IMR-90 (cell line): ENCODE measurements around the gene RAB3A. TPM values are rescaled to one million over a fixed set of nuclear protein-coding genes. Genes with fewer than 3 reads are reported as not detected.
A peak's percentile ranks its signal among the peaks of the same experiment; 100 is the strongest.

Source experiments
- ATAC-seq: fragments of 200-7000 bp; cut with Tn5 transposase; 2 replicates; pipeline ENCODE4 v1.9.1; 2020; ENCODE audit warnings: low read depth, mild to moderate bottlenecking, moderate library complexity
- BruUV-seq: library from RNA; stranded (reverse); fragments of 400-500 nt; replicated peaks from 2 replicates; lab custom pipeline; 2021; lab: Mats Ljungman, UMichigan
- CTCF ChIA-PET: fragments of 300-600 bp; formaldehyde crosslinking; extraction: SDS; loops from one replicate; lab custom pipeline; 2021; ENCODE audit warnings: antibody characterized with exemption; lab: Yijun Ruan, JAX
- POLR2A ChIA-PET: fragments of 300-600 bp; sonication (Branson Sonifier 250); formaldehyde crosslinking; loops from one replicate; lab custom pipeline; 2022; ENCODE audit warnings: antibody characterized with exemption; ENCODE audit not compliant: unreplicated experiment; lab: Charles Lee
- DNase-seq: peaks from one replicate; pipeline ENCODE4 v3.0.0; 2013
- H2AFZ ChIP-seq: replicated peaks from 2 replicates; pipeline ENCODE3; 2013; ENCODE audit warnings: low read length, mild to moderate bottlenecking; ENCODE audit not compliant: poor library complexity
- H2AK5ac ChIP-seq: 2 replicates; pipeline ENCODE4 v1.6.1; 2013; ENCODE audit warnings: low read depth, low read length, inconsistent platforms
- H2AK9ac ChIP-seq: replicated peaks from 2 replicates; pipeline ENCODE3; 2013; ENCODE audit warnings: mild to moderate bottlenecking, low read depth, low read length, moderate library complexity; ENCODE audit not compliant: poor library complexity
- H2BK120ac ChIP-seq: 2 replicates; pipeline ENCODE4 v1.6.1; 2013; ENCODE audit warnings: low read depth, low read length, inconsistent platforms
- H2BK15ac ChIP-seq: 3 replicates; pipeline ENCODE4 v1.6.1; 2013; ENCODE audit warnings: low read depth, low read length, inconsistent platforms
- H2BK20ac ChIP-seq: 2 replicates; pipeline ENCODE4 v1.6.1; 2013; ENCODE audit warnings: low read depth, mild to moderate bottlenecking, inconsistent platforms, low read length, moderate library complexity
- H2BK5ac ChIP-seq: 2 replicates; pipeline ENCODE4 v1.6.1; 2013; ENCODE audit warnings: mild to moderate bottlenecking, low read depth, low read length, inconsistent platforms; ENCODE audit not compliant: poor library complexity, severe bottlenecking
- H3K14ac ChIP-seq: replicated peaks from 2 replicates; pipeline ENCODE4 v1.6.1; 2013; ENCODE audit warnings: low read depth, low read length, inconsistent platforms
- H3K18ac ChIP-seq: 2 replicates; pipeline ENCODE4 v1.6.1; 2013; ENCODE audit warnings: low read depth, low read length, control low read depth
- H3K23ac ChIP-seq: 2 replicates; pipeline ENCODE4 v1.6.1; 2013; ENCODE audit warnings: low read depth, low read length, inconsistent platforms
- H3K27ac ChIP-seq: 2 replicates; pipeline ENCODE4 v1.5.1; 2013; ENCODE audit warnings: mild to moderate bottlenecking, control low read depth, low read length; ENCODE audit not compliant: insufficient read depth
- H3K27me3 ChIP-seq: 2 replicates; pipeline ENCODE4 v1.6.1; 2013; ENCODE audit warnings: low read length; ENCODE audit not compliant: control insufficient read depth, insufficient read depth
- H3K36me3 ChIP-seq: 2 replicates; pipeline ENCODE4 v1.6.1; 2013; ENCODE audit warnings: low read length, mixed read lengths; ENCODE audit not compliant: control insufficient read depth, insufficient read depth
- H3K4ac ChIP-seq: 2 replicates; pipeline ENCODE4 v1.6.1; 2013; ENCODE audit warnings: low read depth, low read length, inconsistent platforms
- H3K4me1 ChIP-seq: 2 replicates; pipeline ENCODE4 v1.6.1; 2013; ENCODE audit warnings: low read length, mixed read lengths; ENCODE audit not compliant: control insufficient read depth, insufficient read depth
- H3K4me2 ChIP-seq: 2 replicates; pipeline ENCODE4 v1.6.1; 2013; ENCODE audit warnings: low read depth, mild to moderate bottlenecking, control low read depth, low read length, moderate library complexity
- H3K4me3 ChIP-seq: 2 replicates; pipeline ENCODE4 v1.5.1; 2013; ENCODE audit warnings: low read depth, mild to moderate bottlenecking, control low read depth, low read length, moderate library complexity; ENCODE audit not compliant: insufficient read depth
- H3K56ac ChIP-seq: 2 replicates; pipeline ENCODE4 v1.6.1; 2013; ENCODE audit warnings: low read length, inconsistent platforms; ENCODE audit not compliant: insufficient read depth; ENCODE audit errors: extremely low read depth
- H3K79me1 ChIP-seq, 2 experiments: 2 replicates each; pipeline ENCODE4 v1.6.1; 2013; ENCODE audit warnings: low read length in 2 of 2, inconsistent platforms in 1 of 2, low read depth in 1 of 2
- H3K9ac ChIP-seq: 2 replicates; pipeline ENCODE4 v1.6.1; 2013; ENCODE audit warnings: low read depth, low read length, control low read depth
- H3K9me1 ChIP-seq: 2 replicates; pipeline ENCODE4 v1.6.1; 2013; ENCODE audit warnings: low read length, inconsistent platforms; ENCODE audit not compliant: insufficient read depth
- H3K9me3 ChIP-seq: 2 replicates; pipeline ENCODE4 v1.6.1; 2013; ENCODE audit warnings: low read length; ENCODE audit not compliant: control insufficient read depth, insufficient read depth
- H4K20me1 ChIP-seq: 2 replicates; pipeline ENCODE4 v1.6.1; 2013; ENCODE audit warnings: low read length, inconsistent platforms; ENCODE audit not compliant: insufficient read depth
- H4K5ac ChIP-seq: 2 replicates; pipeline ENCODE4 v1.6.1; 2013; ENCODE audit warnings: mild to moderate bottlenecking, low read depth, low read length, control low read depth
- H4K8ac ChIP-seq, 2 experiments: 2 replicates each; pipeline ENCODE4 v1.6.1; 2013; ENCODE audit warnings: low read depth in 2 of 2, low read length in 2 of 2, control low read depth in 1 of 2, inconsistent platforms in 1 of 2
- H4K91ac ChIP-seq: 2 replicates; pipeline ENCODE4 v1.6.1; 2013; ENCODE audit warnings: low read depth, low read length, inconsistent platforms; ENCODE audit not compliant: insufficient read depth
- BHLHE40 ChIP-seq: fragments of 150-350 bp; IDR thresholded peaks from 2 replicates; pipeline ENCODE4 v1.6.1; 2016; ENCODE audit warnings: mild to moderate bottlenecking, low read depth, low read length
- CEBPB ChIP-seq: IDR thresholded peaks from 2 replicates; pipeline ENCODE4 v1.6.1; 2012; ENCODE audit warnings: low read depth, low read length, improper control_type of control experiment
- CHD1 ChIP-seq: IDR thresholded peaks from 2 replicates; pipeline ENCODE4 v1.6.1; 2012; ENCODE audit warnings: low read depth, low read length, improper control_type of control experiment
- CTCF ChIP-seq: conservative IDR thresholded peaks from 2 replicates; pipeline ENCODE4 v1.5.1; 2012; ENCODE audit warnings: mild to moderate bottlenecking, low read depth, low read length, improper control_type of control experiment
- FOS ChIP-seq: fragments of 150-350 bp; IDR thresholded peaks from 2 replicates; pipeline ENCODE4 v1.6.1; 2016; ENCODE audit warnings: low read depth, low read length
- MAFK ChIP-seq: IDR thresholded peaks from 2 replicates; pipeline ENCODE4 v1.6.1; 2012; ENCODE audit warnings: low read depth, low read length, improper control_type of control experiment
- MAZ ChIP-seq: IDR thresholded peaks from 2 replicates; pipeline ENCODE4 v1.6.1; 2012; ENCODE audit warnings: low read depth, mild to moderate bottlenecking, low read length, improper control_type of control experiment, moderate library complexity, borderline replicate concordance
- POLR2A ChIP-seq: IDR thresholded peaks from 2 replicates; pipeline ENCODE4 v1.6.1; 2012; ENCODE audit warnings: mild to moderate bottlenecking, low read depth, low read length
- RAD21 ChIP-seq: IDR thresholded peaks from 2 replicates; pipeline ENCODE4 v1.6.1; 2012; ENCODE audit warnings: low read length, improper control_type of control experiment
- RFX5 ChIP-seq: IDR thresholded peaks from 2 replicates; pipeline ENCODE4 v1.8.0; 2012; ENCODE audit warnings: low read depth, mild to moderate bottlenecking, low read length, moderate library complexity
- SMC3 ChIP-seq: fragments of 150-350 bp; IDR thresholded peaks from 2 replicates; pipeline ENCODE4 v1.6.1; 2016; ENCODE audit warnings: low read depth, mild to moderate bottlenecking, antibody characterized with exemption, low read length, moderate library complexity
- WGBS, 2 experiments: methylation state at CpG; one replicate each; pipeline versions ENCODE4 v1.1.5 to v1.1.7; 2013; ENCODE audit warnings: missing lambda C conversion rate in 2 of 2; ENCODE audit not compliant: insufficient read length in 1 of 2; ENCODE audit errors: extremely low coverage in 2 of 2; 5-methylcytosine and 5-hydroxymethylcytosine counted together
- dilution Hi-C: fragments of 300-500 bp; cut with HindIII; formaldehyde crosslinking; loops from one replicate; pipeline ENCODE4 v1.14.3; 2018; ENCODE audit warnings: low sequenced_read_pairs; ENCODE audit not compliant: unreplicated experiment
- in situ Hi-C: fragments of 300-500 bp; cut with MboI; formaldehyde crosslinking; loops from 3 replicates; pipeline ENCODE4 v1.14.3; 2019; ENCODE audit warnings: low sequenced_read_pairs, inconsistent platforms, mixed read lengths
- intact Hi-C: fragments of 100-400 bp; cut with micrococcal nuclease; formaldehyde crosslinking; loops from 2 replicates; pipeline ENCODE4 v1.10.0; 2022
- polyA plus RNA-seq, 3 experiments: library from polyadenylated mRNA; depleted of rRNA; stranded (reverse); fragments of >200 nt; gene quantifications; 2 replicates each; pipeline ENCODE4 v1.2.3, GENCODE V29; 2012; ENCODE audit warnings: low replicate concordance in 1 of 3
- total RNA-seq: library from RNA; depleted of rRNA; stranded (reverse); fragments of >200 nt; gene quantifications from 2 replicates; pipeline ENCODE4 v1.2.3, GENCODE V29; 2012
- TF ChIP-seq, protein P1 (sequence below): fragments of 150-350 bp; IDR thresholded peaks from 2 replicates; pipeline ENCODE4 v1.6.1; 2017; ENCODE audit warnings: mild to moderate bottlenecking, antibody characterized with exemption, low read length, low read depth
- TF ChIP-seq, protein P2 (sequence below): fragments of 150-350 bp; IDR thresholded peaks from 2 replicates; pipeline ENCODE4 v1.6.1; 2016; ENCODE audit warnings: low read depth, mild to moderate bottlenecking, low read length, moderate library complexity, borderline replicate concordance

RAB3A gene
- total and polyA plus RNA-seq, 2 of the 4 experiments (the other 2 are of a cell fraction): 3.0 to 13.6 TPM

GRCh38 chr19:18224525-18225354 is 20.9 kb upstream of the RAB3A start:
- H2AFZ ChIP-seq: peak overlapping the region; percentile 96
- peak; percentile 99 for ATAC-seq
- ChIA-PET CTCF (no interaction called here), POLR2A (interaction anchor here (0.6 to 1.0 kb wide), 2 partner anchors 48 to 57 kb away, joined by 3 to 6 read pairs; partner anchors contain the start of gene JUND)
- peak overlapping the region; percentile 51; the same call in 1 of the 2 replicates for H2BK120ac ChIP-seq
- peak overlapping the region; percentile 93 for H3K4me2 ChIP-seq
- H3K4me3 ChIP-seq: peak overlapping the region; percentile 52
- H2BK5ac ChIP-seq: no peak overlapping the region
- H3K9ac ChIP-seq: peak overlapping the region; percentile 41
- H3K9me1 ChIP-seq: peaks cover 2% of the 10 kb centered on the region; the same call in 1 of the 2 replicates
- H3K79me1 ChIP-seq: no peaks in the 10 kb centered on the region
- BruUV-seq: no TSS peak
- in situ Hi-C loops (no loop called here), intact Hi-C loops (loop anchor here (1.0 kb wide), 1 partner anchor 16 kb away; no protein-coding TSS in a partner anchor), dilution Hi-C loops (no loop called here)
- 3% methylated on average over 42 of the region's 81 CpGs; no CpG with 5 or more reads in 1 of the 2 experiments for WGBS, 2 experiments
- TF ChIP-seq, protein P1, sequence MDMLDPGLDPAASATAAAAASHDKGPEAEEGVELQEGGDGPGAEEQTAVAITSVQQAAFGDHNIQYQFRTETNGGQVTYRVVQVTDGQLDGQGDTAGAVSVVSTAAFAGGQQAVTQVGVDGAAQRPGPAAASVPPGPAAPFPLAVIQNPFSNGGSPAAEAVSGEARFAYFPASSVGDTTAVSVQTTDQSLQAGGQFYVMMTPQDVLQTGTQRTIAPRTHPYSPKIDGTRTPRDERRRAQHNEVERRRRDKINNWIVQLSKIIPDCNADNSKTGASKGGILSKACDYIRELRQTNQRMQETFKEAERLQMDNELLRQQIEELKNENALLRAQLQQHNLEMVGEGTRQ: no peak
- TF ChIP-seq MAZ: no peak; the same call in 1 of the 2 replicates
- TF ChIP-seq POLR2A: no peak
- no peak for TF ChIP-seq BHLHE40
- TF ChIP-seq CTCF: no peak
- no peak for TF ChIP-seq CHD1
- no peak for TF ChIP-seq FOS
- TF ChIP-seq RAD21: no peak
- no peak for TF ChIP-seq CEBPB
- no peak for TF ChIP-seq RFX5
- no peak for TF ChIP-seq MAFK
- TF ChIP-seq, protein P2, sequence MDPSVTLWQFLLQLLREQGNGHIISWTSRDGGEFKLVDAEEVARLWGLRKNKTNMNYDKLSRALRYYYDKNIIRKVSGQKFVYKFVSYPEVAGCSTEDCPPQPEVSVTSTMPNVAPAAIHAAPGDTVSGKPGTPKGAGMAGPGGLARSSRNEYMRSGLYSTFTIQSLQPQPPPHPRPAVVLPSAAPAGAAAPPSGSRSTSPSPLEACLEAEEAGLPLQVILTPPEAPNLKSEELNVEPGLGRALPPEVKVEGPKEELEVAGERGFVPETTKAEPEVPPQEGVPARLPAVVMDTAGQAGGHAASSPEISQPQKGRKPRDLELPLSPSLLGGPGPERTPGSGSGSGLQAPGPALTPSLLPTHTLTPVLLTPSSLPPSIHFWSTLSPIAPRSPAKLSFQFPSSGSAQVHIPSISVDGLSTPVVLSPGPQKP: no peak
- no peak for TF ChIP-seq SMC3
- H3K4ac ChIP-seq: peak overlapping the region; percentile 46; the same call in 1 of the 2 replicates
- H3K27ac ChIP-seq: peak overlapping the region; percentile 8; the same call in 1 of the 2 replicates
- H2AK5ac ChIP-seq: peak overlapping the region; percentile 20; the same call in 1 of the 2 replicates
- H4K8ac ChIP-seq: peak overlapping the region in 1 of 2 experiments; percentile 96; a peak in 2 of 4 replicates
- H3K56ac ChIP-seq: no peak overlapping the region
- H2BK15ac ChIP-seq: no peak overlapping the region
- H4K91ac ChIP-seq: no peak overlapping the region
- no peaks in the 10 kb centered on the region for H3K9me3 ChIP-seq
- H3K18ac ChIP-seq: no peak overlapping the region
- peaks cover 4% of the 10 kb centered on the region; the same call in 1 of the 2 replicates for H3K27me3 ChIP-seq
- H3K36me3 ChIP-seq: no peaks in the 10 kb centered on the region
- H2AK9ac ChIP-seq: peak overlapping the region; percentile 86
- peaks cover 7% of the 10 kb centered on the region for H3K4me1 ChIP-seq
- H3K23ac ChIP-seq: no peak overlapping the region
- no peak overlapping the region for H2BK20ac ChIP-seq
- H4K5ac ChIP-seq: peak overlapping the region; percentile 7; the same call in 1 of the 2 replicates
- DNase-seq: peak; percentile 99
- H4K20me1 ChIP-seq: no peaks in the 10 kb centered on the region
- H3K14ac ChIP-seq: peak overlapping the region; percentile 62
